Measurements from ENCODE around the gene RAB28. TPM values are rescaled to one million over a fixed set of nuclear protein-coding genes. Genes with fewer than 3 reads are reported as not detected.

Gene RAB28
- total and polyA plus RNA-seq, 7 donors, result 5.1 to 9.0 (median 6.3) TPM

DNA sequence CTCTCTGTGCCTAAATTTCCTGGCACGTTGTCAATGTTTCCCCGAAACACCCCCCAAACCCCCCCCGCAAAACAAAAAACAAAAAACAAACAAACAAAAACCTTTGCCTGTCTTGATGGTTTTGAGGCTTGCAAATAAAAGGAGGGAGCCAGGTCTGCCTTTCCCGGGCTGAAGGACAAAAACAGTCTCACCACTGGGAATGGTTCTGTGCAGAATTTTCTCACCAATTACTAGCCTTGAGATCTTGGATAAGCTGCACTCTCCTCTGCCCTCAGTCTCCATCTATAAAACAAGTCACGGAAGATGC lies 44.6 kb upstream of the RAB28 start:
- DNase-seq, result no peak
- Histone ChIP-seq H3K4me3 (no peak overlapping the region), H3K27ac (no peak overlapping the region), H3K36me3 (ENCODE audit: insufficient read depth in 1 of 2, low read depth in 1 of 2) (no peaks in the 10 kb centered on the region), H3K9me3 (peaks cover 10% of the 10 kb centered on the region), H3K27me3 (ENCODE audit: insufficient read depth in 3 of 3, low read length in 2 of 3) (peaks cover 2 to 95% (median 58%) of the 10 kb centered on the region in 3 donors), H3K4me1 (no peaks in the 10 kb centered on the region)
- intact Hi-C loops (cut with DNase I), result no loop called here
- 5 to 7% (median 7%) methylated on average over 5 of the region's 5 CpGs for WGBS, 3 donors
- ATAC-seq, result no peak
- TF ChIP-seq, protein P1, sequence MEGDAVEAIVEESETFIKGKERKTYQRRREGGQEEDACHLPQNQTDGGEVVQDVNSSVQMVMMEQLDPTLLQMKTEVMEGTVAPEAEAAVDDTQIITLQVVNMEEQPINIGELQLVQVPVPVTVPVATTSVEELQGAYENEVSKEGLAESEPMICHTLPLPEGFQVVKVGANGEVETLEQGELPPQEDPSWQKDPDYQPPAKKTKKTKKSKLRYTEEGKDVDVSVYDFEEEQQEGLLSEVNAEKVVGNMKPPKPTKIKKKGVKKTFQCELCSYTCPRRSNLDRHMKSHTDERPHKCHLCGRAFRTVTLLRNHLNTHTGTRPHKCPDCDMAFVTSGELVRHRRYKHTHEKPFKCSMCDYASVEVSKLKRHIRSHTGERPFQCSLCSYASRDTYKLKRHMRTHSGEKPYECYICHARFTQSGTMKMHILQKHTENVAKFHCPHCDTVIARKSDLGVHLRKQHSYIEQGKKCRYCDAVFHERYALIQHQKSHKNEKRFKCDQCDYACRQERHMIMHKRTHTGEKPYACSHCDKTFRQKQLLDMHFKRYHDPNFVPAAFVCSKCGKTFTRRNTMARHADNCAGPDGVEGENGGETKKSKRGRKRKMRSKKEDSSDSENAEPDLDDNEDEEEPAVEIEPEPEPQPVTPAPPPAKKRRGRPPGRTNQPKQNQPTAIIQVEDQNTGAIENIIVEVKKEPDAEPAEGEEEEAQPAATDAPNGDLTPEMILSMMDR (IDR thresholded peaks at IDR 0.05), result no peak

DNA sequence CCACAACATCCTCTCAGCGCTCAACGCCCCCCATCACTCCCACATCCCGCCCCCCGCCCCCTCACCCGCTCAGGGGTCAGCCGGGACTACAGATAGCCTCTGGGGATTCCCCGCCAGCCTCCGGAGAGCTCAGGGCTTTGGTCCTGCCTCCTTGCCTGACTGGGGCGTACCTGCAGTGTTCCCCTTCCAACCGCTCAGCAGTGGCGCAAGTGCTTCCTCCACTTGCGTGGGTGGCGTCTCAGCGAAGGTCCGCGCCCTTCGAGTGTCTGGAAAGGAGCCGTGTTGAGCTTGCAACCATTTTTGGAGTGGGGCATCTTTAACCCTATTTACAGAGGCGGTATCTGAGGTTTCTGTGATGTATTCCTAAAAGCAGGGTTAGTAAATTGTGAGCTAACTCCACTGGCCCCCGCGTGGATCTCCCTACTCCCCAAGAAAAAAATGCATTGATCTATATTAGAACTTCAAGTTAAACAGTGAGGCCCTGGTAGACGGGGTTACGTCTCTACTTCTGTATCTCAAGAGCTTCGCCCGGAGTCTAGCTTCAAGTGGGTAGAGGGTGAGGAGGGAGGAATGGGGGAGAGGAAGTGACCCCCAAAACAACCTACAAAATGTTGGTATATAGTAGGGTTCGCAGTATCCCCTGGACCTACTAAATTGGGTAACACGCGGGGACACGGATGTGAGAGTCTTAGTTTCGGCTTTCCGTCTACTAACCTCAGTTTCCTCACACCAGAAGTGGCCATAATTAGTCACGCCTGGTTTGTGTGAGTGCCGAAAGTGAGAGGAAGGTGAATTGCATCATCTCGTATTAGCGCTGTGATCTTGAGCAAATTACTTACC lies 44.1 kb upstream of the RAB28 start:
- H3K36me3 ChIP-seq (ENCODE audit: insufficient read depth in 1 of 2, low read depth in 1 of 2), result no peaks in the 10 kb centered on the region
- peaks cover 10% of the 10 kb centered on the region for H3K9me3 ChIP-seq
- H3K4me1 ChIP-seq, result no peaks in the 10 kb centered on the region
- ATAC-seq (no peak), DNase-seq (no peak)
- intact Hi-C loops (cut with DNase I), result no loop called here
- H3K4me3 ChIP-seq, result no peak overlapping the region
- TF ChIP-seq, protein P1 (IDR thresholded peaks at IDR 0.05), result no peak
- no peak overlapping the region for H3K27ac ChIP-seq
- H3K27me3 ChIP-seq (ENCODE audit: insufficient read depth in 3 of 3, low read length in 2 of 3), result peaks cover 2 to 96% (median 58%) of the 10 kb centered on the region in 3 donors
- 3 to 5% (median 3%) methylated on average over 35 of the region's 35 CpGs for WGBS, 3 donors

DNA sequence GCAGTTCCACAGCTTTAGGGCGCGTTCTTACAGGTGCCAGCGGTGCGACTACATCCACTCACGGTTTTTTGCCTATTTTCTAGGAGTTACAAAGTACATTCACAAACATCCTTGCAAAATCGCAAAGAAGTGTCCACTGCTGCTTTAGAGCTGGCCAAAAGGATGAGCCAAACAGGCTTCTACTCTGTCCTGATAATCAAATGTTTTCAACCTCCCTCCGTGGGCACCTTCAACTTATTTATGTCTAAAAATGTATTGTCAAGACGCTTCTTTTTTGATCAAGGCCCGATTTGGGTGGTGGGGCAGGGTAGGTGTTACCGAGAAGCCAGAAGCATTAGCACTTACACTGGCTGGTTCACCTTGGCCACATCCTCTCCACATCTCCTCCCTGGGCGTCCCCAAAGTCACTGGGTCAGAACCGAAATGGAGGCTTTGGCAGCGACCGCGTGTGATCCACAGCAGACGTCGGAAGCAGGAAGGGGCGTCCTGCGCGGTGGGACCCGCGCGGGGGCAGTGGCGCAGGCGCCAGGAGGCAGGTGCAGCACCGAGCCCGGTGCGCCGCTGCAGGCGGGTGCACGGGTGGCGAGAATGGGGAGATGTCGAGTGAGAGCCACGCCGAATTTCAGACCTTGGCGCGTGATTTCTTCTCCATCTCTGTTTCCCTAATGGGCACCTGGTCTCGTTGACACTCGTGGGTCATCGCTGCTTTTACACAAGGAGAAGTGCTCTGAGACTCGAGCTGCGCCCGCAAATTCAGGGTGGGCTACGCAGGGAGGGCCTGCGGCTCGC lies 43.2 kb upstream of the RAB28 start:
- TF ChIP-seq, protein P1 (IDR thresholded peaks at IDR 0.05), result no peak
- Histone ChIP-seq H3K9me3 (peaks cover 10% of the 10 kb centered on the region), H3K27me3 (ENCODE audit: insufficient read depth in 3 of 3, low read length in 2 of 3) (peaks cover 2 to 95% (median 57%) of the 10 kb centered on the region in 3 donors), H3K4me3 (no peak overlapping the region), H3K27ac (no peak overlapping the region), H3K4me1 (no peaks in the 10 kb centered on the region), H3K36me3 (ENCODE audit: insufficient read depth in 1 of 2, low read depth in 1 of 2) (no peaks in the 10 kb centered on the region)
- WGBS, 3 donors, result 2% methylated on average over 42 to 46 of the region's 46 CpGs
- intact Hi-C loops (cut with DNase I), result no loop called here
- ATAC-seq (no peak), DNase-seq (no peak)

DNA sequence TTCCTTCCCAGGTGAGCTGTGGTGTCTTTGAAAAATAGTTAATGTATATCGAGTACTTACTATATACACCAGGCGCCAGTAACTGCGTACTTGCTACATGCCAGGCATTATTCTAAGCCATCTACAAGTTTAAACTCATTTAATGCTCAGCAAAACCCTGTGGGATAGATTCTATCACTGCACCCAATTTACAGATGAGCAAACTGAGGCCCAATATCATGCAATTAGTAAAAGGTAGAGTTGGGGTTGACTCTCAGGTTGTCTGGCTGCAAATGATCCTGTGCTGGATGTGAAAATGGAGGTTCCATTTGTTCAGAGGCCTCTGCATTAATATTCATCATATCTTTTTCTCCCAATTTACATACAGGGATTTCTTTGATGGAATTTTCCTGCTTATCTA lies 42.5 kb upstream of the RAB28 start:
- Histone ChIP-seq H3K27me3 (ENCODE audit: insufficient read depth in 3 of 3, low read length in 2 of 3) (peaks cover 2 to 95% (median 57%) of the 10 kb centered on the region in 3 donors), H3K36me3 (ENCODE audit: insufficient read depth in 1 of 2, low read depth in 1 of 2) (no peaks in the 10 kb centered on the region), H3K27ac (no peak overlapping the region), H3K4me1 (no peaks in the 10 kb centered on the region), H3K4me3 (no peak overlapping the region), H3K9me3 (peaks cover 10% of the 10 kb centered on the region)
- TF ChIP-seq, protein P1 (IDR thresholded peaks at IDR 0.05), result no peak
- DNase-seq (no peak), ATAC-seq (no peak)
- intact Hi-C loops (cut with DNase I), result no loop called here
- 24 to 31% (median 26%) methylated on average over 3 of the region's 3 CpGs for WGBS, 3 donors

Data from psoas muscle (tissue), 8 donors.